ENCODE data around the gene MYBPC3.

GRCh38 chr11:47384498-47384897 lies 32.0 kb upstream of the MYBPC3 start:
- no peak for TF ChIP-seq CTCF (IDR thresholded peaks at IDR 0.05)
- no peak for TF ChIP-seq POLR2A (IDR thresholded peaks at IDR 0.05)
